GM12878 (cell line): ENCODE data around the gene CASR. TPM values are rescaled to one million over a fixed set of nuclear protein-coding genes. Genes with fewer than 3 reads are reported as not detected.
A peak's percentile ranks its signal among the peaks of the same experiment; 100 is the strongest.

ENCODE experiments used
- ATAC-seq: fragments of 200-7000 bp; cut with Tn5 transposase; 3 replicates; pipeline ENCODE4 v1.9.1; 2020; ENCODE audit warnings: mild to moderate bottlenecking, moderate library complexity
- BruUV-seq: library from RNA; stranded (reverse); fragments of 400-500 nt; replicated peaks from 2 replicates; lab custom pipeline; 2021; lab: Mats Ljungman, UMichigan
- CTCF ChIA-PET: fragments of 300-600 bp; sonication (Branson Sonifier 250); formaldehyde crosslinking; extraction: SDS; loops from one replicate; lab custom pipeline; 2021; ENCODE audit warnings: inconsistent platforms; lab: Yijun Ruan, JAX
- POLR2A ChIA-PET: fragments of 350-600 bp; formaldehyde crosslinking; extraction: SDS; loops from one replicate; lab custom pipeline; 2021; ENCODE audit warnings: inconsistent platforms; lab: Charles Lee
- RAD21 ChIA-PET: fragments of 300-600 bp; sonication (Branson Sonifier 250); formaldehyde crosslinking; loops from one replicate; lab custom pipeline; 2023; ENCODE audit warnings: antibody characterized with exemption; ENCODE audit not compliant: unreplicated experiment; lab: Charles Lee
- SMC1A ChIA-PET: fragments of 300-600 bp; sonication (Branson Sonifier 250); formaldehyde crosslinking; loops from one replicate; lab custom pipeline; 2023; ENCODE audit not compliant: unreplicated experiment, uncharacterized antibody; lab: Charles Lee
- DNase-seq: peaks from one replicate; pipeline ENCODE4 v3.0.0-alpha.2; 2011; ENCODE audit warnings: low read depth, low spot score
- FAIRE-seq: peaks from 3 replicates; lab custom pipeline; 2011; peaks lifted over from hg19 to GRCh38; lab: Jason Lieb, UNC
- H2AFZ ChIP-seq: 2 replicates; pipeline ENCODE4 v1.6.0; 2011; ENCODE audit warnings: low read depth, low read length, control low read depth; ENCODE audit not compliant: control insufficient read depth
- H3K27ac ChIP-seq: 2 replicates; pipeline ENCODE4 v1.5.1; 2011; ENCODE audit warnings: control low read depth; ENCODE audit not compliant: control insufficient read depth, insufficient read depth
- H3K27me3 ChIP-seq, 2 experiments: replicated peaks in 1 of 2; 2 replicates each; pipeline versions ENCODE4 v1.6.0 to v1.6.1; 2011; ENCODE audit warnings: low read length in 1 of 2; ENCODE audit not compliant: control insufficient read depth in 2 of 2, insufficient read depth in 2 of 2
- H3K36me3 ChIP-seq, 2 experiments: 2 replicates each; pipeline ENCODE4 v1.5.1; 2011; ENCODE audit warnings: low read length in 1 of 2; ENCODE audit not compliant: control insufficient read depth in 2 of 2, insufficient read depth in 2 of 2
- H3K4me1 ChIP-seq: 2 replicates; pipeline ENCODE4 v1.6.1; 2011; ENCODE audit warnings: mild to moderate bottlenecking, low read length, moderate library complexity, mixed read lengths; ENCODE audit not compliant: control insufficient read depth, insufficient read depth
- H3K4me2 ChIP-seq: 2 replicates; pipeline ENCODE4 v1.6.0; 2011; ENCODE audit warnings: control low read depth; ENCODE audit not compliant: control insufficient read depth, insufficient read depth
- H3K4me3 ChIP-seq: fragments of 200-600 bp; sonication (generic); 2 replicates; pipeline ENCODE4 v1.5.1; 2016
- H3K79me2 ChIP-seq: 2 replicates; pipeline ENCODE4 v1.6.0; 2011; ENCODE audit warnings: low read length; ENCODE audit not compliant: control insufficient read depth, insufficient read depth
- H3K9ac ChIP-seq: 2 replicates; pipeline ENCODE4 v1.8.0; 2011; ENCODE audit warnings: low read length, control low read depth, mixed read lengths; ENCODE audit not compliant: control insufficient read depth, insufficient read depth
- H3K9me3 ChIP-seq: replicated peaks from 3 replicates; pipeline ENCODE4 v1.5.1; 2011; ENCODE audit warnings: mild to moderate bottlenecking, low read length; ENCODE audit not compliant: control insufficient read depth, insufficient read depth
- H4K20me1 ChIP-seq: 2 replicates; pipeline ENCODE4 v1.6.0; 2011; ENCODE audit not compliant: control insufficient read depth, insufficient read depth
- FOXM1 ChIP-seq: IDR thresholded peaks from 2 replicates; pipeline ENCODE4 v1.6.1; 2012; ENCODE audit warnings: low read depth, mild to moderate bottlenecking, inconsistent platforms, low read length, moderate library complexity
- HCFC1 ChIP-seq: fragments of 150-350 bp; IDR thresholded peaks from 2 replicates; pipeline ENCODE4 v1.6.1; 2014; ENCODE audit warnings: low read length
- HSF1 ChIP-seq: fragments of 150-350 bp; IDR thresholded peaks from 2 replicates; pipeline ENCODE4 v1.6.1; 2014; ENCODE audit warnings: mild to moderate bottlenecking, low read depth, low read length
- JUNB ChIP-seq: IDR thresholded peaks from 2 replicates; pipeline ENCODE4 v1.6.1; 2016; ENCODE audit warnings: antibody characterized with exemption, mild to moderate bottlenecking
- MAX ChIP-seq: IDR thresholded peaks from 2 replicates; pipeline ENCODE4 v1.6.1; 2012; ENCODE audit warnings: low read depth, low read length, improper control_type of control experiment
- RAD51 ChIP-seq: fragments of 450-650 bp; IDR thresholded peaks from 2 replicates; pipeline ENCODE4 v1.6.1; 2016; ENCODE audit warnings: moderate library complexity, mild to moderate bottlenecking, inconsistent platforms
- REST ChIP-seq: IDR thresholded peaks from 2 replicates; pipeline ENCODE4 v1.6.1; 2012; ENCODE audit warnings: mild to moderate bottlenecking, low read depth, low read length
- RFX5 ChIP-seq: IDR thresholded peaks from 2 replicates; pipeline ENCODE4 v1.6.1; 2011; ENCODE audit warnings: low read depth, low read length, improper control_type of control experiment
- SMAD5 ChIP-seq: IDR thresholded peaks from 2 replicates; pipeline ENCODE4 v1.6.1; 2016; ENCODE audit warnings: antibody characterized with exemption, low read depth
- SUZ12 ChIP-seq: fragments of 200-600 bp; sonication (generic); IDR thresholded peaks from one replicate; pipeline ENCODE4 v1.6.1; 2018; ENCODE audit warnings: antibody characterized with exemption, mild to moderate bottlenecking; ENCODE audit not compliant: unreplicated experiment
- TCF7 ChIP-seq: IDR thresholded peaks from 2 replicates; pipeline ENCODE4 v1.6.1; 2014; ENCODE audit warnings: antibody characterized with exemption, borderline replicate concordance
- USF1 ChIP-seq: IDR thresholded peaks from 2 replicates; pipeline ENCODE4 v1.6.1; 2011; ENCODE audit warnings: borderline replicate concordance, low read depth, mild to moderate bottlenecking, moderate library complexity, mixed read lengths, low read length; ENCODE audit not compliant: insufficient read depth; ENCODE audit errors: extremely low read length
- YBX1 ChIP-seq: fragments of 450-650 bp; IDR thresholded peaks from 2 replicates; pipeline ENCODE4 v1.6.1; 2016; ENCODE audit warnings: antibody characterized with exemption
- WGBS: methylation state at CpG from one replicate; pipeline ENCODE4 v1.1.6; 2016; ENCODE audit warnings: low lambda C conversion rate; ENCODE audit not compliant: insufficient replicate concordance, insufficient coverage; ENCODE audit errors: missing lambda C conversion rate; 5-methylcytosine and 5-hydroxymethylcytosine counted together
- in situ Hi-C: fragments of 300-500 bp; cut with MboI; formaldehyde crosslinking; loops from 9 replicates; pipeline ENCODE4 v1.14.3; 2018; ENCODE audit warnings: mixed read lengths
- intact Hi-C: fragments of 100-400 bp; cut with micrococcal nuclease; formaldehyde crosslinking; loops from one replicate; pipeline ENCODE4 v1.14.2; 2022; ENCODE audit not compliant: unreplicated experiment
- polyA plus RNA-seq, 11 experiments: library from polyadenylated mRNA; depleted of rRNA in 4 of 11; unstranded in 6 of 11; stranded (reverse) in 5 of 11; fragments of >200 nt; fragmentation: Nextera tagmentation in 4 of 11; fragmentation: Illumina TruSeq in 1 of 11; extraction: Ambion mirVana in 4 of 11; extraction: Trizol in 1 of 11; gene quantifications; 1 replicate in 1 of 11; 2 replicates in 10 of 11; pipeline versions ENCODE4 v1.2.1 to v1.2.3, GENCODE V29; 2011 to 2016; ENCODE audit warnings: inconsistent platforms in 2 of 11, missing spikeins in 2 of 11, low read depth in 1 of 11
- total RNA-seq, 4 experiments: library from RNA; depleted of rRNA in 3 of 4; stranded (reverse); fragments of >200 nt in 3 of 4; fragmentation: Illumina TruSeq in 1 of 4; extraction: Trizol in 1 of 4; gene quantifications; 2 replicates each; pipeline versions ENCODE4 v1.2.1 to v1.2.3, GENCODE V29; 2013 to 2021

The CASR gene
- total and polyA plus RNA-seq, 10 of the 15 experiments (the other 5 are each of a cell fraction or from before 2014, with no cell fraction given), result 0.04 to 0.37 (median 0.11) TPM

GRCh38 chr3:122322095-122323075 lies 138.9 kb downstream of the CASR start (continued):
- TF ChIP-seq FOXM1 (0 out of 2 replicates have a peak, but pooled peaks have one; percentile 66), SMAD5 (no peak), RAD51 (no peak), SUZ12 (no peak)
- TF ChIP-seq, all 136 proteins: peak for 27

GRCh38 chr3:122324871-122325323 lies 141.4 kb downstream of the CASR start, which contains the start of gene CSTA:
CSTA (plus strand) TSS chr3:122325248; CDS start chr3:122325293, 45 bp downstream.
- no peaks in the 10 kb centered on the region for H3K36me3 ChIP-seq
- H3K9me3 ChIP-seq, result no peaks in the 10 kb centered on the region; the same call in 2 of the 3 replicates
- intact Hi-C loops (no loop called here), in situ Hi-C loops (no loop called here)
- TF ChIP-seq SUZ12 (no peak), MAX (no peak), USF1 (no peak), RFX5 (no peak), YBX1 (no peak), JUNB (no peak), TCF7 (no peak), REST (no peak), HSF1 (no peak), HCFC1 (no peak)
- peak within 1 kb of the TSS; percentile 26 for H2AFZ ChIP-seq
- SMC1A ChIA-PET, result interaction anchor here (0.7 to 3.4 kb wide), 9 partner anchors 11 to 288 kb away, joined by 3 to 25 read pairs (median 4); partner anchors contain the start of gene FAM162A
- H3K4me1 ChIP-seq, result peaks cover 37% of the 10 kb centered on the region
- H3K27ac ChIP-seq, result no peak within 1 kb of the TSS
- RAD21 ChIA-PET, result interaction anchor here (0.8 to 2.0 kb wide), 3 partner anchors 19 to 40 kb away, joined by 3 to 6 read pairs (median 4); no protein-coding TSS in a partner anchor
- no peak within 1 kb of the TSS for H3K4me3 ChIP-seq
- WGBS, result 67% methylated on average over 6 of the region's 6 CpGs
- no peaks in the 10 kb centered on the region for H4K20me1 ChIP-seq
- CTCF ChIA-PET, result interaction anchor here (1.0 to 2.4 kb wide), 4 partner anchors 19 to 222 kb away, joined by 3 to 15 read pairs (median 5); no protein-coding TSS in a partner anchor
- FAIRE-seq, result no peak
- H3K79me2 ChIP-seq, result no peaks in the 10 kb centered on the region
- no peaks in the 10 kb centered on the region for H3K27me3 ChIP-seq
- no TSS peak for BruUV-seq
- peak within 1 kb of the TSS; percentile 47 for H3K4me2 ChIP-seq
- no peak within 1 kb of the TSS for H3K9ac ChIP-seq
- ATAC-seq, result no peak
- POLR2A ChIA-PET, result interaction anchor here (1.0 to 1.4 kb wide), 5 partner anchors 13 to 60 kb away, joined by 3 to 5 read pairs (median 3); partner anchors contain the start of gene FAM162A
- no peak for DNase-seq
